Hepatocyte (in vitro differentiated cells): ENCODE measurements around the gene COMT.

ENCODE experiments used
- CTCF ChIP-seq: fragments of 200-600 bp; sonication (generic); IDR thresholded peaks from 2 replicates; pipeline ENCODE4 v1.5.1; 2016; ENCODE audit warnings: antibody characterized with exemption, mild to moderate bottlenecking; ENCODE audit not compliant: poor library complexity
- EZH2 ChIP-seq: fragments of 200-600 bp; sonication (generic); IDR thresholded peaks from 2 replicates; pipeline ENCODE4 v1.6.1; 2016; ENCODE audit warnings: antibody characterized with exemption, mild to moderate bottlenecking, borderline replicate concordance

GRCh38 chr22:19990188-19990587, 48.6 kb downstream of the COMT start:
- TF ChIP-seq CTCF = no peak
- TF ChIP-seq EZH2 = no peak
